Sigmoid colon (tissue), 7 donors: Measurements from ENCODE around the gene POLR1E. TPM values are rescaled to one million over a fixed set of nuclear protein-coding genes. Genes with fewer than 3 reads are reported as not detected.

Experiments used
- DNase-seq: peaks from one replicate; pipeline ENCODE4 v3.0.0-alpha.2; 2019
- H3K27ac ChIP-seq, 4 donors: fragments of 200-600 bp; sonication (generic); one replicate each; pipeline ENCODE4 v1.5.1; 2016 to 2019; ENCODE audit warnings: mild to moderate bottlenecking in 1 of 4
- H3K27me3 ChIP-seq, 3 donors: fragments of 200-600 bp; sonication (generic); one replicate each; pipeline ENCODE4 v1.5.1; 2019; ENCODE audit warnings: mild to moderate bottlenecking in 1 of 3
- H3K36me3 ChIP-seq, 4 donors: fragments of 200-600 bp; sonication (generic); one replicate each; pipeline ENCODE4 v1.5.1; 2016 to 2019
- H3K4me1 ChIP-seq, 4 donors: fragments of 200-600 bp; sonication (generic); one replicate each; pipeline ENCODE4 v1.5.1; 2017 to 2019
- H3K4me3 ChIP-seq, 4 donors: fragments of 200-600 bp; sonication (generic); one replicate each; pipeline ENCODE4 v1.5.1; 2017 to 2019; ENCODE audit warnings: mild to moderate bottlenecking in 2 of 4, moderate library complexity in 1 of 4
- H3K9me3 ChIP-seq, 4 donors: fragments of 200-600 bp in 3 of 4; sonication (generic) in 3 of 4; one replicate each; pipeline versions ENCODE4 v1.5.1 to v1.6.1; 2013 to 2019
- CTCF ChIP-seq, 4 experiments: fragments of 450-650 bp in 3 of 4; fragments of 200-600 bp in 1 of 4; IDR thresholded peaks; one replicate each; pipeline ENCODE4 v1.5.1; 2016 to 2019; ENCODE audit warnings: antibody characterized with exemption in 4 of 4, mild to moderate bottlenecking in 3 of 4, moderate library complexity in 2 of 4
- EP300 ChIP-seq, 4 donors: sonication (generic); formaldehyde crosslinking; IDR thresholded peaks; one replicate each; pipeline ENCODE4 v1.6.1; 2017; ENCODE audit warnings: antibody characterized with exemption in 4 of 4
- POLR2A ChIP-seq, 2 donors: fragments of 450-650 bp; IDR thresholded peaks; one replicate each; pipeline ENCODE4 v1.6.1; 2016; ENCODE audit warnings: antibody characterized with exemption in 2 of 2, mild to moderate bottlenecking in 2 of 2, moderate library complexity in 2 of 2
- POLR2AphosphoS5 ChIP-seq, 4 donors: sonication (generic); formaldehyde crosslinking; IDR thresholded peaks; one replicate each; pipeline ENCODE4 v1.6.1; 2017; ENCODE audit warnings: antibody characterized with exemption in 4 of 4
- whole genome bisulfite sequencing, 2 donors: extraction: QIAGEN DNeasy Blood & Tissue Kit; methylation state at CpG; one replicate each; pipeline ENCODE4 v1.1.7; 2013; 5-methylcytosine and 5-hydroxymethylcytosine counted together
- intact Hi-C: fragments of 100-400 bp; cut with DNase I; formaldehyde crosslinking; loops from one replicate; pipeline ENCODE4 v1.15.1; 2023
- polyA plus RNA-seq, 3 donors: library from polyadenylated mRNA; stranded (reverse); fragments of 200-250 nt; gene quantifications; one replicate each; pipeline ENCODE4 v1.2.3, GENCODE V29; 2013
- total RNA-seq, 4 donors: library from RNA; depleted of rRNA; stranded (reverse); fragments of >200 nt; gene quantifications; one replicate each; pipeline ENCODE4 v1.1.0, GENCODE V29; 2016
- donor health status: healthy with polysubstance abuse.
- donor health status: Bipolar disorder and iron deficiency.
- donor health status: healthy.

POLR1E gene
- total and polyA plus RNA-seq, 7 donors, result 4.6 to 33.4 (median 22.3) TPM

GRCh38 chr9:37452611-37453010 lies 33.1 kb upstream of the POLR1E start:
- H3K4me3 ChIP-seq, result no peak overlapping the region
- no peak for TF ChIP-seq EP300 (IDR thresholded peaks at IDR 0.05)
- TF ChIP-seq POLR2A (IDR thresholded peaks at IDR 0.05), result no peak
- TF ChIP-seq CTCF (IDR thresholded peaks at IDR 0.05), result no peak
- no peak for TF ChIP-seq POLR2AphosphoS5 (IDR thresholded peaks at IDR 0.05)
- 91 to 94% methylated on average over 1 of the region's 1 CpG for WGBS, 2 donors
- DNase-seq, result no peak
- H3K4me1 ChIP-seq, result peaks cover 0 to 52% (median 20%) of the 10 kb centered on the region in 4 donors
- intact Hi-C loops, result no loop called here
- no peaks in the 10 kb centered on the region for H3K27me3 ChIP-seq
- no peaks in the 10 kb centered on the region for H3K36me3 ChIP-seq
- peak overlapping the region in 3 of 4 donors; percentile 34 to 71 (median 35) for H3K27ac ChIP-seq
- no peaks in the 10 kb centered on the region for H3K9me3 ChIP-seq

- Histone ChIP-seq H3K27ac (no peak overlapping the region), H3K27me3 (no peaks in the 10 kb centered on the region), H3K36me3 (no peaks in the 10 kb centered on the region), H3K4me3 (no peak overlapping the region), H3K9me3 (no peaks in the 10 kb centered on the region), H3K4me1 (peaks cover 0 to 52% (median 20%) of the 10 kb centered on the region in 4 donors)
- TF ChIP-seq CTCF (IDR thresholded peaks at IDR 0.05) (no peak), POLR2AphosphoS5 (IDR thresholded peaks at IDR 0.05) (no peak), EP300 (IDR thresholded peaks at IDR 0.05) (no peak), POLR2A (IDR thresholded peaks at IDR 0.05) (no peak)
- 87 to 98% methylated on average over 1 of the region's 1 CpG for WGBS, 2 donors
- DNase-seq, result no peak
- intact Hi-C loops, result no loop called here
Measured at GRCh38 chr9:37453827-37454226, 31.9 kb upstream of the POLR1E start.

GRCh38 chr9:37454238-37454637 lies 31.5 kb upstream of the POLR1E start:
- no peaks in the 10 kb centered on the region for H3K9me3 ChIP-seq
- no peak for DNase-seq
- intact Hi-C loops, result no loop called here
- no peak overlapping the region for H3K4me3 ChIP-seq
- H3K27me3 ChIP-seq, result no peaks in the 10 kb centered on the region
- TF ChIP-seq CTCF (IDR thresholded peaks at IDR 0.05), result no peak
- TF ChIP-seq POLR2A (IDR thresholded peaks at IDR 0.05), result no peak
- TF ChIP-seq EP300 (IDR thresholded peaks at IDR 0.05), result no peak
- no peak for TF ChIP-seq POLR2AphosphoS5 (IDR thresholded peaks at IDR 0.05)
- peaks cover 0 to 52% (median 20%) of the 10 kb centered on the region in 4 donors for H3K4me1 ChIP-seq
- H3K27ac ChIP-seq, result no peak overlapping the region
- no peaks in the 10 kb centered on the region for H3K36me3 ChIP-seq

- DNase-seq, result no peak
- no peaks in the 10 kb centered on the region for H3K9me3 ChIP-seq
- H3K27me3 ChIP-seq, result no peaks in the 10 kb centered on the region
- H3K4me3 ChIP-seq, result no peak overlapping the region
- TF ChIP-seq CTCF (IDR thresholded peaks at IDR 0.05) (no peak), POLR2AphosphoS5 (IDR thresholded peaks at IDR 0.05) (no peak), EP300 (IDR thresholded peaks at IDR 0.05) (no peak), POLR2A (IDR thresholded peaks at IDR 0.05) (no peak)
- H3K27ac ChIP-seq, result no peak overlapping the region
- intact Hi-C loops, result no loop called here
- H3K4me1 ChIP-seq, result peaks cover 0 to 39% (median 19%) of the 10 kb centered on the region in 4 donors
- 83% methylated on average over 7 of the region's 7 CpGs for WGBS, 2 donors
- no peaks in the 10 kb centered on the region for H3K36me3 ChIP-seq
Measured at GRCh38 chr9:37455884-37456647, 29.7 kb upstream of the POLR1E start.
